H1 (cell line): ENCODE results near the gene COL20A1. TPM values are rescaled to one million over a fixed set of nuclear protein-coding genes. Genes with fewer than 3 reads are reported as not detected.

Experiments used
- CTCF ChIA-PET: fragments of 300-600 bp; sonication (Branson Sonifier 250); formaldehyde crosslinking; loops from one replicate; lab custom pipeline; 2021; ENCODE audit not compliant: partially characterized antibody; lab: Charles Lee
- POLR2A ChIA-PET: fragments of 300-600 bp; sonication (Branson Sonifier 250); formaldehyde crosslinking; loops from one replicate; lab custom pipeline; 2021; ENCODE audit warnings: inconsistent platforms; ENCODE audit not compliant: partially characterized antibody; lab: Charles Lee
- DNase-seq, 2 experiments: peaks; one replicate each; pipeline versions ENCODE4 v3.0.0 to v3.0.0-alpha.2; 2010 to 2022; ENCODE audit warnings: low spot score in 2 of 2, low read depth in 1 of 2, mixed read lengths in 1 of 2
- FAIRE-seq: peaks from 2 replicates; lab custom pipeline; 2011; peaks lifted over from hg19 to GRCh38; lab: Jason Lieb, UNC
- H2AFZ ChIP-seq: 2 replicates; pipeline ENCODE4 v1.8.1; 2012; ENCODE audit warnings: low read length, inconsistent platforms
- H2AK5ac ChIP-seq: 2 replicates; pipeline ENCODE4 v1.6.1; 2013; ENCODE audit warnings: low read depth, low read length
- H2BK120ac ChIP-seq: replicated peaks from 2 replicates; pipeline ENCODE3; 2013; ENCODE audit warnings: low read depth, low read length, inconsistent platforms
- H2BK12ac ChIP-seq: 2 replicates; pipeline ENCODE4 v1.6.1; 2013; ENCODE audit warnings: low read depth, low read length
- H2BK15ac ChIP-seq: 2 replicates; pipeline ENCODE4 v1.6.1; 2013; ENCODE audit warnings: low read length
- H2BK20ac ChIP-seq: 2 replicates; pipeline ENCODE4 v1.6.1; 2013; ENCODE audit warnings: low read length
- H2BK5ac ChIP-seq: 2 replicates; pipeline ENCODE4 v1.6.1; 2013; ENCODE audit warnings: low read depth, low read length
- H3K14ac ChIP-seq: 2 replicates; pipeline ENCODE4 v1.6.1; 2013; ENCODE audit warnings: inconsistent platforms; ENCODE audit not compliant: insufficient read length
- H3K18ac ChIP-seq: 2 replicates; pipeline ENCODE4 v1.6.1; 2013; ENCODE audit warnings: low read length; ENCODE audit errors: extremely low read depth
- H3K23ac ChIP-seq: 2 replicates; pipeline ENCODE4 v1.6.1; 2013; ENCODE audit warnings: inconsistent platforms; ENCODE audit not compliant: insufficient read length
- H3K23me2 ChIP-seq: 2 replicates; pipeline ENCODE4 v1.6.1; 2013; ENCODE audit warnings: low read depth, low read length
- H3K27ac ChIP-seq: 2 replicates; pipeline ENCODE4 v1.6.1; 2011; ENCODE audit warnings: low read depth, low read length, inconsistent platforms
- H3K27me3 ChIP-seq, 4 experiments: replicated peaks in 1 of 4; 1 replicate in 1 of 4; 2 replicates in 3 of 4; pipeline versions ENCODE4 v1.6.1 to v1.8.1; 2011 to 2013; ENCODE audit warnings: low read length in 3 of 4, mild to moderate bottlenecking in 3 of 4, inconsistent platforms in 2 of 4, mixed read lengths in 2 of 4, moderate library complexity in 1 of 4; ENCODE audit not compliant: control insufficient read depth in 3 of 4, insufficient read depth in 3 of 4; ENCODE audit errors: extremely low read depth in 1 of 4
- H3K36me3 ChIP-seq, 4 experiments: 2 replicates each; pipeline versions ENCODE4 v1.6.1 to v1.8.1; 2011 to 2013; ENCODE audit warnings: mild to moderate bottlenecking in 4 of 4, low read length in 3 of 4, moderate library complexity in 2 of 4, control low read depth in 1 of 4, inconsistent platforms in 1 of 4; ENCODE audit not compliant: insufficient read depth in 4 of 4, control insufficient read depth in 2 of 4
- H3K4ac ChIP-seq: replicated peaks from 2 replicates; pipeline ENCODE3; 2013; ENCODE audit warnings: low read length, low read depth, mixed read lengths, inconsistent platforms; ENCODE audit not compliant: insufficient read length
- H3K4me1 ChIP-seq, 4 experiments: replicated peaks in 1 of 4; 1 replicate in 1 of 4; 2 replicates in 3 of 4; pipeline versions ENCODE4 v1.6.1 to v1.8.1; 2011 to 2013; ENCODE audit warnings: low read length in 3 of 4, inconsistent platforms in 2 of 4, mixed read lengths in 1 of 4; ENCODE audit not compliant: insufficient read depth in 4 of 4, control insufficient read depth in 3 of 4
- H3K4me2 ChIP-seq, 2 experiments: 2 replicates each; pipeline versions ENCODE4 v1.6.1 to v1.8.1; 2011 to 2013; ENCODE audit warnings: low read depth in 2 of 2, low read length in 2 of 2, control low read depth in 1 of 2, inconsistent platforms in 1 of 2, mild to moderate bottlenecking in 1 of 2; ENCODE audit not compliant: insufficient read depth in 1 of 2
- H3K4me3 ChIP-seq, 4 experiments: fragments of 200-600, 300-600 bp in 1 of 4; sonication (generic), shearing (Covaris generic), sonication (Bioruptor Twin) in 1 of 4; 2 replicates each; pipeline versions ENCODE4 v1.5.1 to v1.8.1; 2011 to 2016; ENCODE audit warnings: low read length in 4 of 4, low read depth in 3 of 4, control low read depth in 2 of 4, inconsistent platforms in 2 of 4, mild to moderate bottlenecking in 2 of 4, mixed read lengths in 1 of 4, moderate library complexity in 1 of 4; ENCODE audit not compliant: insufficient read depth in 2 of 4; ENCODE audit errors: extremely low read depth in 1 of 4
- H3K56ac ChIP-seq: replicated peaks from 2 replicates; pipeline ENCODE3; 2013; ENCODE audit warnings: low read depth, mild to moderate bottlenecking, mixed read lengths, low read length, inconsistent platforms; ENCODE audit not compliant: insufficient read length
- H3K79me1 ChIP-seq: 2 replicates; pipeline ENCODE4 v1.6.1; 2013; ENCODE audit warnings: low read depth, low read length, control low read depth
- H3K79me2 ChIP-seq, 2 experiments: 2 replicates each; pipeline versions ENCODE4 v1.6.1 to v1.8.1; 2012 to 2013; ENCODE audit warnings: low read length in 2 of 2, mild to moderate bottlenecking in 2 of 2, inconsistent platforms in 1 of 2; ENCODE audit not compliant: insufficient read depth in 2 of 2, control insufficient read depth in 1 of 2
- H3K9ac ChIP-seq, 4 experiments: replicated peaks in 1 of 4; 1 replicate in 1 of 4; 2 replicates in 3 of 4; pipeline versions ENCODE4 v1.6.1 to v1.8.1; 2011 to 2013; ENCODE audit warnings: low read depth in 3 of 4, low read length in 3 of 4, control low read depth in 2 of 4, mild to moderate bottlenecking in 2 of 4, moderate library complexity in 2 of 4, inconsistent platforms in 1 of 4; ENCODE audit errors: extremely low read depth in 1 of 4
- H3K9me3 ChIP-seq, 2 experiments: 2 replicates each; pipeline versions ENCODE4 v1.6.1 to v1.8.1; 2012 to 2013; ENCODE audit warnings: mild to moderate bottlenecking in 2 of 2, moderate library complexity in 2 of 2, control low read depth in 1 of 2, inconsistent platforms in 1 of 2, low read depth in 1 of 2, low read length in 1 of 2, mixed read lengths in 1 of 2; ENCODE audit not compliant: insufficient read depth in 2 of 2
- H4K20me1 ChIP-seq, 2 experiments: replicated peaks in 1 of 2; 2 replicates each; pipeline versions ENCODE3 to v1.8.1; 2011 to 2013; ENCODE audit warnings: inconsistent platforms in 2 of 2, low read length in 2 of 2, mild to moderate bottlenecking in 1 of 2; ENCODE audit not compliant: insufficient read depth in 2 of 2, control insufficient read depth in 1 of 2
- H4K5ac ChIP-seq: 2 replicates; pipeline ENCODE4 v1.6.1; 2013; ENCODE audit warnings: low read length, low read depth, mixed read lengths, inconsistent platforms; ENCODE audit not compliant: insufficient read length
- H4K8ac ChIP-seq: 2 replicates; pipeline ENCODE4 v1.8.0; 2013; ENCODE audit warnings: mild to moderate bottlenecking, moderate library complexity, low read length, inconsistent platforms; ENCODE audit not compliant: insufficient read depth; ENCODE audit errors: extremely low read depth
- H4K91ac ChIP-seq: replicated peaks from 2 replicates; pipeline ENCODE3; 2013; ENCODE audit warnings: low read length, mixed read lengths, inconsistent platforms; ENCODE audit not compliant: insufficient read length
- CHD1 ChIP-seq: IDR thresholded peaks from 2 replicates; pipeline ENCODE4 v1.6.1; 2012; ENCODE audit warnings: low read depth, low read length, improper control_type of control experiment
- EGR1 ChIP-seq: IDR thresholded peaks from 2 replicates; pipeline ENCODE4 v1.6.1; 2011; ENCODE audit warnings: low read depth, low read length, borderline replicate concordance
- GABPA ChIP-seq: IDR thresholded peaks from 2 replicates; pipeline ENCODE4 v1.6.1; 2011; ENCODE audit warnings: mild to moderate bottlenecking, low read length, moderate library complexity, borderline replicate concordance; ENCODE audit not compliant: insufficient read depth
- RAD21 ChIP-seq, 2 experiments: IDR thresholded peaks in 1 of 2; conservative IDR thresholded peaks in 1 of 2; 2 replicates each; pipeline ENCODE4 v1.6.1; 2011; ENCODE audit warnings: low read depth in 2 of 2, low read length in 2 of 2, improper control_type of control experiment in 1 of 2, inconsistent platforms in 1 of 2, mild to moderate bottlenecking in 1 of 2, moderate library complexity in 1 of 2
- SP4 ChIP-seq: IDR thresholded peaks from 2 replicates; pipeline ENCODE4 v1.6.1; 2012; ENCODE audit warnings: low read length, inconsistent platforms
- YY1 ChIP-seq: IDR thresholded peaks from 2 replicates; pipeline ENCODE4 v1.6.1; 2011; ENCODE audit warnings: low read depth, mild to moderate bottlenecking, low read length
- WGBS, 2 experiments: shearing (Covaris generic) in 1 of 2; methylation state at CpG; one replicate each; pipeline versions ENCODE4 v1.1.6 to v1.1.7; 2013 to 2015; ENCODE audit warnings: low lambda C conversion rate in 2 of 2, mixed read lengths in 2 of 2, inconsistent platforms in 1 of 2, low coverage in 1 of 2, missing lambda C conversion rate in 1 of 2; ENCODE audit not compliant: insufficient replicate concordance in 2 of 2, insufficient coverage in 1 of 2, insufficient read length in 1 of 2; ENCODE audit errors: extremely low coverage in 1 of 2, missing lambda C conversion rate in 1 of 2; 5-methylcytosine and 5-hydroxymethylcytosine counted together
- polyA plus RNA-seq, 7 experiments: library from polyadenylated mRNA; depleted of rRNA in 3 of 7; stranded (reverse) in 5 of 7; unstranded in 2 of 7; fragments of >200 nt in 5 of 7; fragments of 200-250 nt in 2 of 7; gene quantifications; 1 replicate in 5 of 7; 2 replicates in 1 of 7; 4 replicates in 1 of 7; pipeline versions ENCODE4 v1.2.1 to v1.2.3, GENCODE V29; 2011 to 2013; ENCODE audit warnings: missing spikeins in 2 of 7, mixed read lengths in 2 of 7
- total RNA-seq: library from RNA; stranded (reverse); fragmentation: NEBNext Ultra II Directional; extraction: Animal tissue kit (Norgen Biotek cat#: 25700); gene quantifications from 2 replicates; pipeline ENCODE4 v1.2.1, GENCODE V29; 2021
- TF ChIP-seq, protein P1 (sequence below), 3 experiments: IDR thresholded peaks; 1 replicate in 2 of 3; 2 replicates in 1 of 3; pipeline versions ENCODE4 v1.5.1 to v1.6.1; 2011; ENCODE audit warnings: low read length in 3 of 3, mild to moderate bottlenecking in 3 of 3, inconsistent platforms in 2 of 3, low read depth in 1 of 3, moderate library complexity in 1 of 3; ENCODE audit not compliant: insufficient read depth in 1 of 3; ENCODE audit errors: control extremely low read depth in 1 of 3

Gene COL20A1
- total and polyA plus RNA-seq, 2 of the 8 experiments (the other 6 are each of a cell fraction or from before 2014, with no cell fraction given) = 0.19 to 0.21 TPM

DNA sequence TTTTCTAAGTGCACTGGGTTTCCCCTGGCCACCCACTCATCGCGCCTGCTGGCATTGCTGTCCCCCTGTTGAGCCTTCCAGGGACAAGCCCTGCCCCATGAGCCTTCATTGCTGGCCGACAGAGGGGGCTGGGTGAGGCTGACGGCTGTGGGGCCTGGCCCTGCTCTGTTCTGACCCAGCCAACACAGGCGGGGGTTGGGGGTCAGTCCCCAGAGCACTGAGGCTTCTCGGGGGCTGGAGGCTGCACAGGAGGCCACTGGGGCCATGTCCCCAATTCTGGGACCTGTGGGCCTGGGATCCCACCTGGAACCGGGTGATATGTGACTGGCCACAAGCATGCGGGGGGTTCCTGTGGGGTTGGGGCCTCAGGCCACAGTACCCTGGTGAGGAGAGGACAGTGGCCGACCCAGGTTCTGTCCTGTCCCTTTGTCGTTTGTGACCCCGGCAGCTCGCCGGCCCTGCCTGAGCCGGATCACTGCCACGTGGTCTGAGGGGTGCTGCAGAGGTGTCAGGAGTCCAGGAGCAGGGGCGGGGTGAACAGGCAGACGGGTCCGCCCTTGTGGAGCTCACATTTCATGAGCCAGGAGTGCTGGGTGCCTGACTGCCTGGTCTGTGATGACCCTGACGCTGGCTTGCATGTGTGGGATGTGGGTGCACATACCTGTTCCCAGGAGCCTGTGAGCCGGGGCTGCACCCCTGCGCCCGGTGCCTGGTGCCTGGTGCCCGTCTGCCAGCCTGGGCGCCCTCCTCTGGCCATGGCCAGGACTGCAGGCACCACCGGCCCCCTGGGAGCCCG is 2.1 kb upstream of the COL20A1 start:
- 57% methylated on average over 26 of the region's 26 CpGs; no CpG with 5 or more reads in 1 of the 2 experiments for WGBS, 2 experiments
- no peak overlapping the region for H3K18ac ChIP-seq
- H4K8ac ChIP-seq = peak overlapping the region; percentile 23; the same call in 1 of the 2 replicates
- no peak overlapping the region for H4K5ac ChIP-seq
- H3K56ac ChIP-seq = no peak overlapping the region
- peaks cover 0 to 24% (median 17%) of the 10 kb centered on the region in 4 experiments; a peak in 6 of 7 replicates for H3K4me1 ChIP-seq
- H2BK120ac ChIP-seq = no peak overlapping the region
- H3K14ac ChIP-seq = no peak overlapping the region
- H3K27ac ChIP-seq = no peak overlapping the region
- no peak overlapping the region for H4K91ac ChIP-seq
- no peak overlapping the region for H2BK12ac ChIP-seq
- ChIA-PET CTCF (interaction anchor here (0.7 to 9.9 kb wide), 36 partner anchors 9 to 255 kb away, joined by 3 to 81 read pairs (median 5); partner anchors contain the start of genes ARFGAP1 and BIRC7), POLR2A (interaction anchor here (0.9 to 3.7 kb wide), 9 partner anchors 9 to 363 kb away, joined by 3 to 26 read pairs (median 4); partner anchors contain the start of gene ARFGAP1)
- H2BK15ac ChIP-seq = no peak overlapping the region
- H3K4me3 ChIP-seq = no peak overlapping the region
- no peak overlapping the region for H3K4ac ChIP-seq
- peaks cover 3% of the 10 kb centered on the region; the same call in 1 of the 2 replicates for H3K23me2 ChIP-seq
- H3K79me1 ChIP-seq = no peaks in the 10 kb centered on the region; the same call in 1 of the 2 replicates
- H3K27me3 ChIP-seq = peaks cover 0 to 9% (median 0%) of the 10 kb centered on the region in 4 experiments; a peak in 2 of 7 replicates
- H2BK20ac ChIP-seq = 0 out of 2 replicates have a peak overlapping the region, but pooled peaks have one; percentile 48
- H3K9me3 ChIP-seq = no peaks in the 10 kb centered on the region
- H3K79me2 ChIP-seq = no peaks in the 10 kb centered on the region
- H3K23ac ChIP-seq = no peak overlapping the region
- H4K20me1 ChIP-seq = peaks cover 0 to 9% of the 10 kb centered on the region in 2 experiments
- H2BK5ac ChIP-seq = peak overlapping the region; percentile 60; the same call in 1 of the 2 replicates
- peaks cover 0 to 20% (median 5%) of the 10 kb centered on the region in 4 experiments; a peak in 4 of 8 replicates for H3K36me3 ChIP-seq
- no peak overlapping the region for H2AK5ac ChIP-seq
- H3K4me2 ChIP-seq = 0 out of 4 replicates have a peak overlapping the region, but pooled peaks of 1 of the 2 experiments have one; percentile 18
- H3K9ac ChIP-seq = no peak overlapping the region
- FAIRE-seq (no peak), DNase-seq (peak; percentile 33 to 98)
- H2AFZ ChIP-seq = no peak overlapping the region
- TF ChIP-seq GABPA = peak; percentile 82; the same call in 1 of the 2 replicates
- no peak for TF ChIP-seq SP4
- TF ChIP-seq EGR1 = 0 out of 2 replicates have a peak, but pooled peaks have one; percentile 37
- TF ChIP-seq CHD1 = no peak
- TF ChIP-seq, protein P1, sequence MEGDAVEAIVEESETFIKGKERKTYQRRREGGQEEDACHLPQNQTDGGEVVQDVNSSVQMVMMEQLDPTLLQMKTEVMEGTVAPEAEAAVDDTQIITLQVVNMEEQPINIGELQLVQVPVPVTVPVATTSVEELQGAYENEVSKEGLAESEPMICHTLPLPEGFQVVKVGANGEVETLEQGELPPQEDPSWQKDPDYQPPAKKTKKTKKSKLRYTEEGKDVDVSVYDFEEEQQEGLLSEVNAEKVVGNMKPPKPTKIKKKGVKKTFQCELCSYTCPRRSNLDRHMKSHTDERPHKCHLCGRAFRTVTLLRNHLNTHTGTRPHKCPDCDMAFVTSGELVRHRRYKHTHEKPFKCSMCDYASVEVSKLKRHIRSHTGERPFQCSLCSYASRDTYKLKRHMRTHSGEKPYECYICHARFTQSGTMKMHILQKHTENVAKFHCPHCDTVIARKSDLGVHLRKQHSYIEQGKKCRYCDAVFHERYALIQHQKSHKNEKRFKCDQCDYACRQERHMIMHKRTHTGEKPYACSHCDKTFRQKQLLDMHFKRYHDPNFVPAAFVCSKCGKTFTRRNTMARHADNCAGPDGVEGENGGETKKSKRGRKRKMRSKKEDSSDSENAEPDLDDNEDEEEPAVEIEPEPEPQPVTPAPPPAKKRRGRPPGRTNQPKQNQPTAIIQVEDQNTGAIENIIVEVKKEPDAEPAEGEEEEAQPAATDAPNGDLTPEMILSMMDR (IDR thresholded peaks at IDR 0.05; ENCODE audit: control extremely low read depth in 1 of 3, insufficient read depth in 1 of 3, low read depth in 1 of 3, low read length in 3 of 3) = peak; percentile 86 to 90 (median 86)
- TF ChIP-seq RAD21 (IDR thresholded peaks at IDR 0.05 in 1 of 2, conservative IDR thresholded peaks at IDR 0.05 in 1 of 2; ENCODE audit: low read depth in 2 of 2, low read length in 2 of 2) = peak; percentile 61 to 72
- TF ChIP-seq YY1 = peak; percentile 69
